ENCODE data around the gene PROS1. TPM values are rescaled to one million over a fixed set of nuclear protein-coding genes. Genes with fewer than 3 reads are reported as not detected.

Gene PROS1
- total and polyA plus RNA-seq, 9 of the 15 experiments (the other 6 are each of a cell fraction or from before 2014, with no cell fraction given), result 5.5 to 50.5 (median 22.7) TPM

GRCh38 chr3:94001827-94002495, 28.3 kb upstream of the PROS1 start:
- H4K20me1 ChIP-seq (replicated peaks; ENCODE audit: control insufficient read depth, insufficient read depth, low read length), result no peaks in the 10 kb centered on the region
- FAIRE-seq (no peak), DNase-seq (ENCODE audit: extremely low read depth in 1 of 4, low spot score in 3 of 4) (no peak), ATAC-seq (no peak)
- no peak overlapping the region for H3K27ac ChIP-seq (ENCODE audit: extremely low read depth, low read depth, low read length)
- H3K4me1 ChIP-seq (replicated peaks in 1 of 2; ENCODE audit: control insufficient read depth in 2 of 2, insufficient read depth in 2 of 2, low read length in 2 of 2), result no peaks in the 10 kb centered on the region
- ChIA-PET POLR2A (interaction anchor here (1.0 kb wide), 1 partner anchor 13 kb away, joined by 3 read pairs; no protein-coding TSS in a partner anchor), CTCF (ENCODE audit: low intra/inter-chr PET ratio) (no interaction called here)
- TF ChIP-seq SNIP1 (IDR thresholded peaks at IDR 0.05; ENCODE audit: low read depth) (no peak), SUPT5H (IDR thresholded peaks at IDR 0.05) (no peak), NELFE (IDR thresholded peaks at IDR 0.05; ENCODE audit: insufficient read depth, insufficient read length) (no peak), CBFB (CRISPR knock-in tag; IDR thresholded peaks at IDR 0.05) (no peak), TSC22D4 (tag; IDR thresholded peaks at IDR 0.05) (no peak), JUN (IDR thresholded peaks at IDR 0.05; ENCODE audit: borderline replicate concordance, low read depth, low read length) (no peak), JUN (CRISPR knock-in tag; IDR thresholded peaks at IDR 0.05; ENCODE audit: borderline replicate concordance) (no peak), RBM22 (IDR thresholded peaks at IDR 0.05; ENCODE audit: low read depth, low read length, poor library complexity, severe bottlenecking) (no peak), ZBTB5 (IDR thresholded peaks at IDR 0.05) (no peak), GABPA (tag; conservative IDR thresholded peaks at IDR 0.05; ENCODE audit: low read depth) (no peak), ZNF134 (CRISPR knock-in tag; conservative IDR thresholded peaks at IDR 0.05) (no peak), NFATC3 (IDR thresholded peaks at IDR 0.05) (no peak), RAD21 (CRISPR knock-in tag; conservative IDR thresholded peaks at IDR 0.05 in 1 of 2, IDR thresholded peaks at IDR 0.05 in 1 of 2) (no peak), KLF10 (CRISPR knock-in tag; IDR thresholded peaks at IDR 0.05) (no peak), NCOA2 (IDR thresholded peaks at IDR 0.05; ENCODE audit: partially characterized antibody in 2 of 2) (no peak)
- TF ChIP-seq, protein P1, sequence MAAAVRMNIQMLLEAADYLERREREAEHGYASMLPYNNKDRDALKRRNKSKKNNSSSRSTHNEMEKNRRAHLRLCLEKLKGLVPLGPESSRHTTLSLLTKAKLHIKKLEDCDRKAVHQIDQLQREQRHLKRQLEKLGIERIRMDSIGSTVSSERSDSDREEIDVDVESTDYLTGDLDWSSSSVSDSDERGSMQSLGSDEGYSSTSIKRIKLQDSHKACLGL (CRISPR knock-in tag; IDR thresholded peaks at IDR 0.05; ENCODE audit: borderline replicate concordance, poor library complexity, severe bottlenecking), result no peak
- no peak overlapping the region for H3K4me2 ChIP-seq (ENCODE audit: insufficient read depth, low read length)
- BruUV-seq (replicated peaks), result no TSS peak
- 75% methylated on average over 3 of the region's 3 CpGs for WGBS (ENCODE audit: insufficient coverage, low coverage, missing lambda C conversion rate)
- no peaks in the 10 kb centered on the region for H3K9me1 ChIP-seq (ENCODE audit: control insufficient read depth, insufficient read depth, low read length)
- H3K79me2 ChIP-seq (ENCODE audit: control insufficient read depth, insufficient read depth, low read length), result 0 out of 3 replicates have a peak, but pooled peaks cover 3% of the 10 kb centered on the region
- H2AFZ ChIP-seq (ENCODE audit: low read depth, low read length), result no peak overlapping the region
- peaks cover 11% of the 10 kb centered on the region; the same call in 1 of the 3 replicates for H3K36me3 ChIP-seq (ENCODE audit: control insufficient read depth, insufficient read depth, low read length)
- in situ Hi-C loops (cut with MboI) (no loop called here), intact Hi-C loops (cut with micrococcal nuclease) (no loop called here)
- H3K27me3 ChIP-seq (ENCODE audit: control insufficient read depth in 2 of 2, insufficient read depth in 2 of 2, low read length in 2 of 2), result no peaks in the 10 kb centered on the region
- H3K4me3 ChIP-seq, result no peak overlapping the region
- H3K9me3 ChIP-seq (replicated peaks; ENCODE audit: control insufficient read depth, insufficient read depth, low read depth, low read length), result no peaks in the 10 kb centered on the region
- H3K9ac ChIP-seq (ENCODE audit: insufficient read depth in 1 of 2, low read depth in 2 of 2, low read length in 2 of 2), result no peak overlapping the region

Measured in K562 (cell line).